Stimulated activated CD4-positive, alpha-beta T cell treated with anti-CD3 and anti-CD28 coated beads, TNF-alpha, amount 100 ng/mL, for 4 hours (primary cell): Measurements from ENCODE around the gene SUCLG1.

Source experiments
- DNase-seq, 3 experiments: peaks; one replicate each; pipeline ENCODE4 v3.0.0-alpha.2; 2020; ENCODE audit warnings: low read depth in 3 of 3

Gene SUCLG1

DNA sequence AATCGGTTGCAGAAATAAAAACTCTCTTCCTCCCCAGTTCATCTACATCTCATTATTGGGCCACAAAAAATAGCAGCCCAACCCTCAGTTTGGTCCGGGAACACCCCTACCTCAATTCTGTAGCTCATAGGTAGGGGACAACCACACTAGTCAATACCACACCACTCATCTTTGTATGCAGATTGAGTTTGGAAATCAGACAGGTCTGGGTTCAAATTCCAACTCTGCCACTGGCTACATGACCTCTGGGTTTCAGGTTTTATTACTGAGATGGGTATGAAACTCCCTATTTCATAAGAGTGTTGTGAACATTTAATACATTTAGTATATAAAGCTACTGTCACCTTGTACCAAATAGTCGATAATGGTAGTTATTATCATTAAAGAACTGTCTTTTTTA lies 2.2 kb upstream of the SUCLG1 start:
- DNase-seq = no peak

DNA sequence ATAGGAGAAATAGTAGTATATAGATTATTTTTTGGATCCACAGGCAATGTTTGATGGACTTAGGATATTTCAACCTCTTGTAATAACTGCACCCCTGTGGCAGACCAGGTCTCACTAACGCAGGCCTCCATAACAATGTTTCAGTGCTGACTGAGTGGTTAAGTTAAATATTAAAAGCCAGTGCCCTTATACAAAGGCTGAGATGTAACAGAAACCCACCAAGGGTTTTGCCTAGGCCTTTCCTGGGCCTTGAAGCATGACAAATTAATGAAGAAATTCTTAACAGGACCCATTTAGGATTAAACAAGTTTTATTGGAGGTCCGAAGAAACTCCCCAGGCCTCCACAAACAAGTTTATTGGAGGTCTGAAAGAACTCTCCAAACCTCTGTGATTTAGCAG lies 1.6 kb upstream of the SUCLG1 start:
- DNase-seq = no peak

DNA sequence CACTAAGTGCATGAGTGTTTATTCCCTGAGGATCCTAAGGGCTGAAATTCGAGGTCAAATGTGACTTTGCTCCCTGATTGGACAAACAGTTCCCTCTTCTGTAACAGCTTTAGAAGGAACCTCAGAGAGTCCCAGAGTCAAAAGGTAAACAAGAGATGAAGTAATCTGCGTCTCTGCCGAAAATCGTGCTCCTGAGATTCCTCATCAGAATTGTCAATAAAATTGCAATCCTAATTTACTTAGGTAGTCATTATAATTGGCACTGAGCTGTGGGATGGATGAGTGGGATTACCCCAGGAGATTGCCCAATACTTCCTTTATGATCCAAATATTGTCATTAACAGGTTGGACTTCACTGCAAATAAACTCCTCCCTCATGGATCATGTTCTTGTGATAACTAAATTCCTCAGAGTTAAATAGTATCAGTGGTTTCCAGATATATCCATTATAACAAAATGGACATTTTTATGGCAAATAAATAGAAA lies 907 bp upstream of the SUCLG1 start:
- no peak for DNase-seq

DNA sequence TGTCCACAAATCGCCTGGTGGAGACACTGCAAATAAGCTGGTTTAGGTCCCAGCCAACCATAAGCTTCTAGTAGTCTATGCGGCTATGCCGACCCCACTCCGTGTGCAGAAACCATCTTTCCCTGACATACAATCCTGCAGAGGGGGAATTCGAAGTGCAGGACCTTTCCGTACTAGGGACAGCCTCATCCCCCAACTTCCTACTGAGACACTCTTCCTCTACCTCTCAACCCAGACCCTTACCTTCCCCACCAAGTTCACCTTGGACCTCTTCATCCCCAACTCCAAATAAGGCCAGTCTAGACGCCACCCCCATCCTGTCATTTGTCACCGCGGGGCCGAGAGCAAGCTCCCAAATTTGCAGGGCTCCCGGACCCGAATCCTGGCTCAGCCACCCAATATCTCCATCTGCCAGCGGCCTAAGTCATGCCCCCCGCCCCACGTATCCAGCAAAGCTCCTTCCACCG lies 496 bp downstream of the SUCLG1 start:
- DNase-seq = peak in 2 of 3 experiments; percentile 0 to 15

DNA sequence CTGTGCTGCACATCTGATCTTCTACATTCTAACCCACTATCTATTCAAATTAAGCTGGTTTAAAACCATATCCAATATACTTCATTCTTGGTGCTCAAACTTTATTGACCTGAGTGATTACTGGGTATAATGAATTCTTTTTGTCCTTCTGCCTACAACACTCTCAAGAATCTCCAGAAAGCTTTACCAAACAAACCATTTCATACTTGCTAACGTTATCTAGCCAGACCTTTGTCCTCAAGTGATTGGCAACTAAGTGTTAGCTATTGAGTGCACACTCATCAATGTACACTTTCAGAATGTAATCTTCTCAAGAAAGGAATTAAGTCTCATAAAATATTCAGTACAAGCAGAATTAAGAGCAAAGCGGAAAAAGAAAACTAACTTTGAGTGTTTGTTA lies 1.4 kb downstream of the SUCLG1 start:
- DNase-seq = no peak

DNA sequence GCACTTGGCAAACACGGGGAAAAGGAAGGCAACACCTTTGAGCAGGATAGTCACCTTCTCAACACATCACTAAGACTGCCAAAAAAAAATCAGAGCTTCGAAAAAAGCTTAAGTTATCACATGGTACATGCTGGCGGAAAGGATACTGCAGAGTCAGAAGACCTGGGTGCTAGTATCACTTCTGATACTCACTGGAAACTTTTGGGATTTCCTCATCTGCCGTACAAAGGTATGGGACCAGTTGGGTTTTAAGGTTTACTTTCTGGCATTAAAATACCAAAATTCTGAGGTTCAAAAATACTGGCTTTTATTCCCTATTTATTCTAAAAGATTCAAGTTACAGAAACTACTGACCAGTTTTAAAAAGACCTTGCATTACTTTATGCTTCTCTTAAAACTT lies 2.9 kb downstream of the SUCLG1 start:
- DNase-seq = no peak

DNA sequence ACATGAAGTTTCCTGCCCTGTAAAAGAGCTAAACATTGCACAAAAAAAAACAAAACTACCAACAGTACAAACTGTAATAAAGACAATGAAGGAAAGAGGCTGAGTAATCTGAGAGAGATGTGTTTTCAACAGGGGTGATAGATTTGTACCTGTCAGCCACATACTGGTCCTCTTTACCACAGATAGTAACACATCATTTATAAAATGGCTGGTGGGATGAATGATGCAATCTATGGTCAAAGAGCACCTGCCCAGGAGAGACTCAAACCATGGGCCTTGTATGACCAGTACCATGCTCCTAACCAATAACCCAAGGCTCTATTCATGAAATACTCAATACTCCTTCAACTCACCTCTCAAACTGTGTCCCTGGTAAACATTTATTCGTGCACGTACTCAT lies 4.5 kb downstream of the SUCLG1 start:
- no peak for DNase-seq

DNA sequence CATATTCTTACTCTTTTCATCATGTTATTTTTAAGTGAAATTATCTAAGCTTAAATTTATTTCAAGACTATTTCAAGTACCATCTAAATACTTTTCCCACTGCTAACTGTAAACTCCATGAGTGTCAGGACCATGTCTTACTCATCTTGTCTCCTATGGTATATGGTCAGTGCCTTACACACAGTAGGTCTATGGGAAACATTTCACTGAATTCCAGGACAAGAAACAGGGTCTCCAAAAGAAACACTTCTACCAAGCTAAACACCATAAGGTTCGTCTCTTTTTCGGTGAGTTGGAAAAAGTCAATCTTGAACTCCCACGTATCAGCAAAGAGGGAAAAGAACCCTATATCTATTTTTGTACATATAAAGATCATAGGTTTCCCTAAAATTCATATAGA lies 6.5 kb downstream of the SUCLG1 start:
- DNase-seq = no peak

DNA sequence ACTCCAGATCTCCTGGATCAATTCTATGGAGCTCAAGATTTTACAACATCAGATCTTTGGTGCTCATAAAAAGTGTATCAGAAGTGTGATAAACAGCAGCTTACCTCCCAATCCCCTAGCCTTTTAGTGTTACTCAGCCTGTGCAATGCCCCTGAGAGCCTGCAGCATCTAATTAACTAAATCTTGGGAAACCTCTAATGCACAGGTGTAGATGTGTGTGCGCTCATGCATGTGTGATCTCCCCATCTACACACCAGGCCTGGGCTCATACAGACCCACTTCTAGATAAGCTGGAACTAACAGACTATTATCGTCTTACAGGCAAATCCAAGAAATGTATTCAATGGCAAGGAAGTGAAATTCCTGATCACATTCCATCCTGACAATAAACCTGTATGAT lies 7.5 kb downstream of the SUCLG1 start:
- no peak for DNase-seq

DNA sequence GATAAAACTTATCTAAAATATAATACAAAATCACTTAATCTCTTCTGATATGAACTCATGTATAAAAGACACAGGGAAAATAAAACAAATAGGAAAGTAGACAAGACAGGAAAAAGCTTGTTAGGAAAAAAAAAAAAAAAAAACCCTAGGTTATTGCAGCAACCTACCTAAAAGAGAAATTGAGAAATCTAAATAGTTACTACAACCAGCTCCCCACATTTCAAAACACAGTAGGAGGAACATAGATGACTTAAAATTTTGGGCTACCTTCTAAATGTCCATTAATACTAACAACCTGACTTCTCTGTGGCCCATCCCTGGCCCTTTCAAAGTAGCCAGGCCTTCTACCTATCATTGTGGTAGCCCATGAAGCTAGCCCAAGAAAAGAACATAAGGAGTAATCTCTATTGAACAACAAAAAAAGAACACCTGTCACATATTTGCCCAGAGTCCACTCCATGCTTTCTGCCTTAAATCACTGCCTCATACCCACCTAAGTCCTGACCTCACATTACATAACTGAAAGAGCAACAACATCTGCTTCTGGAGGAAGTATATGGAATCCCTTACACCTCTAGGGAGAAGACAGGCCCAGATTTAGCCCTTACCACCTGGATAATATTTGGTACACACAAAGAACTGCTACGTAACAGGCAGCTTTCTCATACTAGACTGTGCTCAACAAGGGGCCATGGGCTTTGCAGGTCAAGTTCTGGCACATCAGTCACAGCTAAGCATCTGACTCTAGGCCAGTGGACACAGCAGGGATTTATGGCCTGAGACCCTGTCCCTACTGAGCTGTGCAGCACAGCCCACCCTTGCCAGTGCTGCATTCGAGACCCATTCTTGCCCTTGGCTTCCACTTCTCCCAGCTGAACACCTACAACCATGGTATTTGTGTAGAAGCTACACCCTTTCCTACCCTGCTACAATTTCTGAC lies 8.5 kb downstream of the SUCLG1 start:
- no peak for DNase-seq

DNA sequence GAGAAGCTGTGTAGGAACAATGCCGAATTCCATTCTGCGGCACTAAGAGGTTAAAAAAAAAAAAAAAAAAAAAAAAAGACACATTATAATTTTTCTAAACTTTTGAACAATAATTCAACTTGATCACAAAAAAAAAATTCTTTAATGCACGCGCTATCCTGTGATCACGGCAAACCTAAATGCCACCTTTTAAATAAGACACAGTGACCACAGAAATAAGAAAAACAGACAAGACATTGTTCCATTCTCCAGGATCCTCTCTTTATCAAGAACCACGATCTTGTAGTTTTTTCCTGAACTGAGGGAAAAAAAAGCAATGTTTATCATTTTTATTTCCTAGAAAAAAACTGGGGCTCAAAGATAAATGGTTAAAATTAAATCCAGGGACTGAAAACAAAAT lies 9.4 kb downstream of the SUCLG1 start:
- no peak for DNase-seq

DNA sequence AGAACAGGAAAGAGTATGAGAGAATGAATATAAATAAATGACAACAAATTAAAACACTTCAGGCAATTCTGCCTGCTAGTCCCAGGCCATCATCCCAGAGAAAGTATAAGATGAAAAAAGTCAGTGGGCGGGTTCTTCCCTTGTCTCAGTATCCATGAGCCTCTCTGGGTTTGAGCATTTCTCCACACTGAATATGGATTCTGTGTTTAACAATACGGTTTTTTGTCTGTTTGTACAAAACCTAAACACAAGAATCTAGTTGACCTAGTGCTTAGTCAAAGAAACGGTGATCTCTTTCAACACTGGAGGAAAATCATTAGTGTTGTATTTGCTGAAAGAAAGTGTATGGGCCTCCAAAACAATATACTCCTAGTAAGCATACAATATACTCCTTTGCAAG lies 10.0 kb downstream of the SUCLG1 start:
- no peak for DNase-seq

DNA sequence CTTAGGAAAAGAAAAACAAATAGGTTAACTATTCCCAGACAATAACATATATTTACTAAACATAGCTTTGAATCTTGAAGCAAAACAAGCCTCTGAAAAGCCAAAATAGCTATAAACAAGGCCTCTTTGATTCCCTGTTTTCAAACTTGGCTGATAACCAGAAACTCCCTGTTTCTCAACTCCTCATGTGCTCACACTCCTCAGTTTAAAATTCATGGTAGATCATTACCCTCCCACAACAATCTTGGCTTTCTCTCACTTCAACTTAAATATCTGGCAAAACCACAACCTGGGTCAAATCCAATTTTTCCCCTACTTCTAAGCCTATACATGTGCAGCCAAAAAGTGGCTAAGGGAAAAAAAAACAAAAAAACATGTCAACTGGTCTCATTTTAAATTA lies 15.6 kb downstream of the SUCLG1 start:
- no peak for DNase-seq

DNA sequence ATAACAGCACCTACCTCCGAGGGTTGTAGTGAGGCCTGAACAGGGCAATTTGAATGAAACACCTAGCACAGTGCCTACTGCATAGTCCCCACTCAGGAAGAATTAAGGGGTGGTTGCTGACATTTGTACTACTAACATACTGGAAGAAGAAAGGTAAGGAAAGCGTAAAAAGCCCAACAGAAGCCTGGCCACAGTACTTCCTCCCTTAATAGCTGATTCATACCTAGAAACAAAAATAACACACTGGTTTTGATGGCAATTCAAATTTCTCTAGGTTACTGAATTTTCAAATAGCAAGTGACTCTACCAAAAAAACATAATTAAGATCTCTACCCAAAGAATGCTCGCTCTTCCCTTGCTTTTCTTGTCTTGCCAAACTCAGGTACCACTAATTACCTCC lies 16.2 kb downstream of the SUCLG1 start:
- DNase-seq = no peak

DNA sequence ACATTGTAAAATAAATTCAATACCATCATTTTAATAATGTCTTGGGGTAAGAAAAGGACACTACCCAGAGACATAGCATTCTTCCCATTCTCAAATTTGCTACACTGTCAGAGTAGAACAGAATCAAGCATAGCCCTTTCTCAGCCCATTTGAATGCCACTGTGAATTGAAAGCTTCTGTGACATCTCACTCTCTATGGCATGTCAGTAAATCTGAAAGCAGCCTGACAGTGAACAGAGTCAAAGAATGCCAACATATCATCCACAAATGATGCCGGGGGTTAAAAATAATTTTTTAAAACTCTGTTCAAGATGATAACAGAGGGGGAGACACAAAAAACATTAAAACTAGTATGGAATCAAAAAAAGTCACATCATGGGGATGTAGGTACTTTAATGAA lies 17.6 kb downstream of the SUCLG1 start:
- no peak for DNase-seq

DNA sequence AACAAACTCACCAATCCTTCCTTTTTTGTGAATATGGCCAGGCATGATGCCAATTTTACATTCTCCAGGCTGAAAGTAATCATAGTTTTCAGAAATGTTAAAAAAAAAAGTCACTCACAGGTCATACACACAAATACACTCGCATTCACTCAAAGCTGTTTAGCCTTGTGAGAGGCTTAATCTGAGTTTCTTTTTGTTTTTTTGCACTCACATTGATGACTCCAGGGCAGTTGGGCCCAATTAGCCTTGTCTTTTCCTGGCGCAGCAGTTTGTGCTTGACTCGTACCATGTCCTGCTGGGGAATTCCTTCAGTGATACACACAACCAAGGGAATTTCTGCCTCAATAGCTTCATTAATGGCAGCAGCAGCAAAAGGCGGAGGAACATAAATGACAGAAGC lies 18.0 kb downstream of the SUCLG1 start:
- no peak for DNase-seq

DNA sequence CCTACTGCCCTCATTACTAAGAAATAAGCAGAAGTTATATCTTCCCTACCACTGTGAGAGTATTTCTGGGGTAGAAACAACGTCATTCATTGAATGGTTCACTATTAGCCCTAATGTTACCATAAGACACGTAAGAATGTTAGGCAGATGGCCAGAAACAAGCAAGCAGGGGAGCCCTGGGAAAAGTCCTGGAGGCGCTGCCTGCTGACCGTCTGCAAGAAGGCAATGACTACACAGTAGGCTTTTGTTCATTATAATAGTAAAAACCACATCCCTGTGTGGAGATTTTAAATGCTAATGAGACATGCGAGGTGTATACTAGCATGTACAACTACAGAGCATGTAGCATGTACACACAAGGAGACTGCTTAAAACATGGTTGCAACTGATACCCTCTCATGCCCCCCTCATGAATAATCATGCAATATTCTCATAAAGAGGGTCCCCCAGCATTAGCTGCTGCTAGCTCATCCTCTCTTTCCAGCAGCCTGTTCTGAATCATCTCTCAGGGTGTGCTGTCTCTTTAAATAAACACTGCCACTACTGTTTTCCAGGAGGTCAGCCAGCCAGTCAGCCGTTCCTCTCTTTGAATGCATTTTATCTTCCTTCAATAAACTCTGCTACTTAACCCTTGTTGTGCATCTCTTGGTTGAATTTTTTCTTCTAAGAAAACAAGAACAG lies 23.6 kb downstream of the SUCLG1 start:
- DNase-seq = no peak

DNA sequence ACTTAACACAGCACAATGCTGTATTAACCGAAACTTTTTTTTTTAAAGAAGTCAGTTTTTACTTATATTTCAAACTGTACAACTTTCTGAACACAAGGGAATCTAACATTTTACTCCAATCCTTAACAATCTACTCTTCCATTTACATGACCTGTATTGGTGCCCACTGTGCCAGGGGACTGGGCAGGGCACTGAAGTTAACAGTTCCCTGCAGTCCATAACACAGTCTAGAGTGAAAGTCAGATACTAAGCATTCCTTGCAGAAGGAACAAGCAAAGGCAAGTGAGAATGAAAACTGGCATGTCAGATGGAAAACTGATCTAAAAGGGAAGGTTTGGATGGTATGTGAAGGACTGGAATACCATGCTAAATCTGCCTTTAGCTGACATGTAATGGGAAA lies 29.8 kb downstream of the SUCLG1 start:
- no peak for DNase-seq

DNA sequence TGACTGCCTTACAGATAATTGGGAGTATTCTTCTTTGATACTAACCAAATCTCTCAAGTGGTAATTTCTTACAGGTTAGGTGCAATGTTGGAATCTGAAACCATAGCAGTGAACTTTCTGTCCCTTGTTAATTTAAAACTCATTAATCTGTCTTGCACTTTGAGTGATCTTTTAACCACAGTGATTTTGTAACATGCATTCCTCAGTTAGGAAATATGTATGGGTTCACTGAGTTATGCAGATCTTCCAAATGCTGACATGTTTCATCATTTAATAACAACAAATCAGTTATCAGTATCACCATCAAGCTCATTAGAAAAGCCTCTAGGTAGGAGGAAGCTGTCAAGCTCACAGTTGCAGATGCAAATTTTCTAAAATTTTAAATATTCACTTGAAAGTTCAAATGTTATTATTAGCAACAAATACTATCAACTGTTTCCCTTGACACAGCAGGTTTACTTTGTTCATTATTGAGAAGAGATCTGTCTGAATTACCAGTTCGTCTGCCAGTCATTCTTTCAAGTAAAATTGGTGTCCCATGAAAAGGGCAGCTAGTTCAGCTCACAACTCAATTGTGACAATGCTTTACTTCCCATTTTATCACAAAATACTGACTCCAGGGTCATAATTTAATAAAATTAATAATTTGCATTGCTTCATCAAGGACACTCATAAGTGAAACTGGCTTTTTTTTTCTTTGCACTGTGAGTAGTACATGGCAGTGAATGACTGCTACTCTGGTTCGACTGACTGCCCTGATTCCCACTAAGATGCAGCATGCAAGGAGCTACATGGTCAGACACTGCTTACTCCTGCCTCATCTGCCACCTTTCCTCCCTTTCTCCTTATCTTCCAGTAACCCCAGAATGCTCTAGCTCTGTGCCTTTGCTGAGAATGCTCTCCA lies 31.6 kb downstream of the SUCLG1 start:
- DNase-seq = no peak

DNA sequence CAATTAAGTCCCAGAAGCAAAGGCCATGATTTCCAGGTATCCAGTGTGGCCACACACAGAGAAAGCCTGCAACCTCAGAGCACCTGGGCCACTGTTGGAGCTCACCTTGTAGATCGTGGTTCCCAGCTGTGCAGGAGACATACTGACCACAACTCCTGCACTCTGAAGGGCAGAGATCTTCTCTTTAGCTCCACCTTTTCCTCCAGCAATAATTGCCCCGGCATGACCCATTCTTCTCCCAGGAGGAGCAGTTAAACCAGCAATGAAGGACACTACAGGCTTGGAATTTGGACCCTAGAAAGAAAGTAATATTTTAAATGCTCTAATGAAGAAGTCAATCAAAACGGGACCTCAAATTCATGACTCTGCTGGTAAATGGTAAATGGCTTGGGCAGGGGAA lies 33.8 kb downstream of the SUCLG1 start:
- DNase-seq = no peak

DNA sequence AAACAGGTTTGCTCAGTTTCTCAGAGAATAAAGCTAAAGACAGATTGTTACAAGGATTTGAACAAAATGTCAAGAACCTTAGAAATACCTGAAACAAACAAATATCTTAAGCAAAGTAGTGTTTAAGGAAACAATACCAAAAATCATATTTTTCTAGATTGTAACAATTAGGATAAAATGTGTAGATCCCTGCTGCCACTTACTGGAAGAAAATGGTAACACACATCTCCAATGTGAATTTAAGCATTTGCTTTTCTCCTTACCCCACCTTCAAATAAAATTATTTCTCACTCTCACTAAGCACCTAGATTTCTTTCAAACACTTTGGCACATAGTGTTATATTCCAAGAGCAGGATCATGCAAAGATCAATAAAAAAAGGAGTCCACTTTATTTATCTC lies 34.9 kb downstream of the SUCLG1 start:
- DNase-seq = no peak

DNA sequence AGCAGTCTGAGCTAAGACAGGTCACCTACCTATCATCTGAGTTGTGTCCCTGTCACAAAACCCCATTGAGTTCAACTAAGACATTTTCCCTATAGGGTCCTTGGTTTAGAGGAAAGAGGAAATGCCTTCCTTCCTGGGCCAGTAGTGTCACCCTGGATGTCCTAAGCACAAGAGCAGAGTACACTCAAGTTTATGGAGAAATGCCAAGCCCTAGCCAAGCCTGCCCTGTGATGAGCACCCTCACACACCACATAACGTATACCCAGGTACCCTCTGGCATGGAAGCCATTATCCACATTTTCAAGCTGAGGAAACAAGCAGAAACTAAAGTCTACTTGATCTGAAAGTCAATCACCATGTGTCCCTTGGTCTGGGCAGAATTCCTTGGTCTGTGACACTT lies 37.3 kb downstream of the SUCLG1 start:
- DNase-seq = no peak
